Neural cell (in vitro differentiated cells): Measurements from ENCODE around the gene REV3L. TPM values are rescaled to one million over a fixed set of nuclear protein-coding genes. Genes with fewer than 3 reads are reported as not detected.

Experiments used
- H2AFZ ChIP-seq: fragments of 200-600, 300-800 bp; sonication (generic), shearing (Covaris generic); 2 replicates; pipeline ENCODE4 v1.6.0; 2014; ENCODE audit warnings: low read depth, mild to moderate bottlenecking, antibody characterized with exemption, low read length, moderate library complexity
- H3F3A ChIP-seq: fragments of 200-600 bp; shearing (Covaris generic); 2 replicates; pipeline ENCODE4 v1.6.1; 2016; ENCODE audit warnings: mild to moderate bottlenecking, moderate library complexity, mixed read lengths, antibody characterized with exemption, low read length; ENCODE audit not compliant: insufficient read depth, poor library complexity, severe bottlenecking
- H3K27ac ChIP-seq: fragments of 200-600, 300-800 bp; sonication (generic), shearing (Covaris generic); 2 replicates; pipeline ENCODE4 v1.5.1; 2014; ENCODE audit warnings: mild to moderate bottlenecking, low read length, moderate library complexity
- H3K27me3 ChIP-seq: fragments of 300-800, 200-600 bp; sonication (generic), shearing (Covaris generic); 2 replicates; pipeline ENCODE4 v1.6.0; 2014; ENCODE audit warnings: mild to moderate bottlenecking, low read depth, low read length, moderate library complexity; ENCODE audit not compliant: insufficient read depth
- H3K36me3 ChIP-seq: fragments of 300-800, 200-600 bp; sonication (generic), shearing (Covaris generic); 2 replicates; pipeline ENCODE4 v1.5.1; 2014; ENCODE audit warnings: mild to moderate bottlenecking, antibody characterized with exemption, low read length, moderate library complexity; ENCODE audit not compliant: insufficient read depth
- H3K4me2 ChIP-seq: fragments of 300-800, 200-600 bp; sonication (generic), shearing (Covaris generic); 2 replicates; pipeline ENCODE4 v1.6.0; 2014; ENCODE audit warnings: mild to moderate bottlenecking, low read length
- H3K4me3 ChIP-seq: fragments of 300-800, 200-600 bp; sonication (generic), shearing (Covaris generic); 2 replicates; pipeline ENCODE4 v1.5.1; 2014; ENCODE audit warnings: mild to moderate bottlenecking, low read length, moderate library complexity
- H3K79me2 ChIP-seq: fragments of 200-600 bp; shearing (Covaris generic); replicated peaks from 2 replicates; pipeline ENCODE4 v1.6.0; 2014; ENCODE audit warnings: mild to moderate bottlenecking, low read length, moderate library complexity; ENCODE audit not compliant: insufficient read depth
- H3K9ac ChIP-seq: fragments of 300-800, 200-600 bp; sonication (generic), shearing (Covaris generic); 2 replicates; pipeline ENCODE4 v1.6.1; 2016; ENCODE audit warnings: mild to moderate bottlenecking, low read length, mixed read lengths
- H3K9me2 ChIP-seq: fragments of 200-600 bp; shearing (Covaris generic); 2 replicates; pipeline ENCODE4 v1.6.1; 2016; ENCODE audit warnings: mild to moderate bottlenecking, low read length, mixed read lengths; ENCODE audit not compliant: insufficient read depth
- H3K9me3 ChIP-seq: fragments of 200-600, 300-800 bp; sonication (generic), shearing (Covaris generic); 2 replicates; pipeline ENCODE4 v1.6.1; 2016; ENCODE audit warnings: mild to moderate bottlenecking, mixed run types, low read length, moderate library complexity, mixed read lengths
- H4K20me1 ChIP-seq: fragments of 200-600 bp; shearing (Covaris generic); 2 replicates; pipeline ENCODE4 v1.6.1; 2016; ENCODE audit warnings: mild to moderate bottlenecking, mixed run types; ENCODE audit not compliant: insufficient read depth
- CTCF ChIP-seq: fragments of 450-650 bp; IDR thresholded peaks from 2 replicates; pipeline ENCODE4 v1.5.1; 2014; ENCODE audit warnings: antibody characterized with exemption, mild to moderate bottlenecking, moderate library complexity; ENCODE audit not compliant: poor library complexity, severe bottlenecking
- EP300 ChIP-seq: fragments of 450-650 bp; conservative IDR thresholded peaks from 2 replicates; pipeline ENCODE4 v1.6.1; 2014; ENCODE audit warnings: antibody characterized with exemption, mild to moderate bottlenecking, moderate library complexity; ENCODE audit not compliant: poor library complexity, severe bottlenecking
- EZH2 ChIP-seq: fragments of 200-600, 300-800 bp; shearing (Covaris generic), sonication (generic); IDR thresholded peaks from 2 replicates; pipeline ENCODE4 v1.6.1; 2014; ENCODE audit warnings: antibody characterized with exemption, low read length, borderline replicate concordance, mild to moderate bottlenecking; ENCODE audit not compliant: insufficient read depth, poor library complexity, severe bottlenecking
- MXI1 ChIP-seq: fragments of 450-650 bp; conservative IDR thresholded peaks from 2 replicates; pipeline ENCODE4 v1.6.1; 2014; ENCODE audit warnings: antibody characterized with exemption, mild to moderate bottlenecking; ENCODE audit not compliant: poor library complexity, severe bottlenecking
- POLR2AphosphoS5 ChIP-seq: IDR thresholded peaks from 2 replicates; pipeline ENCODE4 v1.6.1; 2012
- RAD21 ChIP-seq: fragments of 450-650 bp; conservative IDR thresholded peaks from 2 replicates; pipeline ENCODE4 v1.6.1; 2014; ENCODE audit warnings: antibody characterized with exemption, mild to moderate bottlenecking, moderate library complexity
- REST ChIP-seq: IDR thresholded peaks from 2 replicates; pipeline ENCODE4 v1.6.1; 2012; ENCODE audit warnings: borderline replicate concordance
- SMC3 ChIP-seq: fragments of 450-650 bp; conservative IDR thresholded peaks from 2 replicates; pipeline ENCODE4 v1.6.1; 2014; ENCODE audit warnings: antibody characterized with exemption, mild to moderate bottlenecking, moderate library complexity; ENCODE audit not compliant: poor library complexity
- TAF1 ChIP-seq: IDR thresholded peaks from 2 replicates; pipeline ENCODE4 v1.6.1; 2012; ENCODE audit warnings: low read depth
- polyA plus RNA-seq: library from polyadenylated mRNA; depleted of rRNA; stranded (reverse); fragments of >200 nt; gene quantifications from 2 replicates; pipeline ENCODE4 v1.2.3, GENCODE V29; 2014

REV3L gene
- polyA plus RNA-seq, 1 donor from 2014 or later = 60.2 TPM

- Histone ChIP-seq H3K9me3 (no peaks in the 10 kb centered on the region), H3F3A (no peaks in the 10 kb centered on the region), H3K9ac (no peak overlapping the region)
These were observed 115.5 kb downstream of the REV3L start for GRCh38 chr6:111367393-111368088.

GRCh38 chr6:111361648-111362047, 121.4 kb downstream of the REV3L start:
- H3F3A ChIP-seq = no peaks in the 10 kb centered on the region
- H3K9me3 ChIP-seq = no peaks in the 10 kb centered on the region
- H3K79me2 ChIP-seq = no peaks in the 10 kb centered on the region
- H3K4me3 ChIP-seq = no peak overlapping the region
- H3K27me3 ChIP-seq = no peaks in the 10 kb centered on the region
- TF ChIP-seq TAF1 = no peak
- peak; percentile 76 for TF ChIP-seq SMC3
- TF ChIP-seq POLR2AphosphoS5 = no peak
- TF ChIP-seq CTCF = peak; percentile 65
- no peak for TF ChIP-seq EZH2
- TF ChIP-seq MXI1 = no peak
- TF ChIP-seq EP300 = no peak
- peak; percentile 69 for TF ChIP-seq RAD21
- TF ChIP-seq REST = no peak
- no peaks in the 10 kb centered on the region for H4K20me1 ChIP-seq
- H2AFZ ChIP-seq = no peak overlapping the region
- no peak overlapping the region for H3K27ac ChIP-seq
- no peak overlapping the region for H3K4me2 ChIP-seq
- H3K36me3 ChIP-seq = no peaks in the 10 kb centered on the region
- H3K9ac ChIP-seq = no peak overlapping the region
- no peaks in the 10 kb centered on the region for H3K9me2 ChIP-seq

More at GRCh38 chr6:111367393-111368088, 115.5 kb downstream of the REV3L start:
- H3K9me2 ChIP-seq = no peaks in the 10 kb centered on the region
- no peak overlapping the region for H2AFZ ChIP-seq
- H3K36me3 ChIP-seq = peaks cover 6% of the 10 kb centered on the region
- no peaks in the 10 kb centered on the region for H3K79me2 ChIP-seq
- TF ChIP-seq CTCF = no peak
- H3K4me3 ChIP-seq = no peak overlapping the region
- no peaks in the 10 kb centered on the region for H3K27me3 ChIP-seq
- H3K4me2 ChIP-seq = no peak overlapping the region
- no peaks in the 10 kb centered on the region for H4K20me1 ChIP-seq
- no peak overlapping the region for H3K27ac ChIP-seq
